Measurements from ENCODE around the gene TAS2R7. TPM values are rescaled to one million over a fixed set of nuclear protein-coding genes. Genes with fewer than 3 reads are reported as not detected.

The TAS2R7 gene
- total and polyA plus RNA-seq, 2 of the 4 experiments (the other 2 are of a cell fraction), result not detected

DNA sequence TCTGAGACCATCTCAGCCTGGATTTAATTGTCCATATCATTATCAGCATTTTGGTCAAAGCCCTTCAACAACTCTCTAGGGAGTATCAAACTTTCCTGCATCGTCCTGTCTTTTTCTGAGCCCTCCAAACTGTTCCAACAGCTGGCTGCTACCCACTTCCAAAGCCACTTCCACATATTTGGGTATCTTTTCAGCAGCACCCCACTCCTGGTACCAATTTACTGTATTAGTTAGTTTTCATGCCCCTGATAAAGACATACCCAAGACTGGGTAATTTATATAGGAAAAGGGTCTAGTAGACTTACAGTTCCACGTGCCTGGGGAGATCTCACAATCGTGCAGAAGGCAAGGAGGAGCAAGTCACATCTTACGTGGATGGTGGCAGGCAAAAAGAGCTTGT lies 46.2 kb downstream of the TAS2R7 start:
- H3K9ac ChIP-seq (ENCODE audit: low read depth, low read length), result no peak overlapping the region
- no CpG with 5 or more reads among the region's 4 CpGs for WGBS, 2 experiments (ENCODE audit: extremely low coverage in 2 of 2, insufficient read length in 1 of 2)

More for the DNA sequence above, 46.2 kb downstream of the TAS2R7 start:
- Histone ChIP-seq H3K4me3 (ENCODE audit: insufficient read depth, low read depth, low read length) (no peak overlapping the region), H3K9me3 (ENCODE audit: control insufficient read depth, insufficient read depth, low read length) (peaks cover 12% of the 10 kb centered on the region; the same call in 1 of the 2 replicates), H3K27me3 (ENCODE audit: control insufficient read depth, insufficient read depth, low read length) (peaks cover 8% of the 10 kb centered on the region; the same call in 1 of the 2 replicates), H3K79me1 (ENCODE audit: low read depth in 1 of 2, low read length in 2 of 2) (no peaks in the 10 kb centered on the region), H4K91ac (ENCODE audit: insufficient read depth, low read depth, low read length) (no peak overlapping the region), H4K8ac (ENCODE audit: low read depth in 2 of 2, low read length in 2 of 2) (no peak overlapping the region), H2BK15ac (ENCODE audit: low read depth, low read length) (no peak overlapping the region), H3K4me2 (ENCODE audit: low read depth, low read length) (no peak overlapping the region), H3K4ac (ENCODE audit: low read depth, low read length) (no peak overlapping the region), H2BK5ac (ENCODE audit: low read depth, low read length, poor library complexity, severe bottlenecking) (no peak overlapping the region), H3K9me1 (ENCODE audit: insufficient read depth, low read length) (no peaks in the 10 kb centered on the region), H3K27ac (ENCODE audit: insufficient read depth, low read length) (no peak overlapping the region), H4K5ac (ENCODE audit: low read depth, low read length) (no peak overlapping the region), H2AFZ (replicated peaks; ENCODE audit: low read length, poor library complexity) (no peak overlapping the region), H2AK9ac (replicated peaks; ENCODE audit: low read depth, low read length, poor library complexity) (no peak overlapping the region), H3K4me1 (ENCODE audit: control insufficient read depth, insufficient read depth, low read length) (no peaks in the 10 kb centered on the region), H4K20me1 (ENCODE audit: insufficient read depth, low read length) (no peaks in the 10 kb centered on the region), H3K14ac (replicated peaks; ENCODE audit: low read depth, low read length) (no peak overlapping the region), H2BK20ac (ENCODE audit: low read depth, low read length) (no peak overlapping the region), H2AK5ac (ENCODE audit: low read depth, low read length) (no peak overlapping the region), H3K56ac (ENCODE audit: extremely low read depth, insufficient read depth, low read length) (no peak overlapping the region), H3K23ac (ENCODE audit: low read depth, low read length) (no peak overlapping the region), H3K18ac (ENCODE audit: low read depth, low read length) (no peak overlapping the region), H2BK120ac (ENCODE audit: low read depth, low read length) (no peak overlapping the region), H3K36me3 (ENCODE audit: control insufficient read depth, insufficient read depth, low read length) (no peaks in the 10 kb centered on the region)
- DNase-seq (no peak), ATAC-seq (ENCODE audit: low read depth) (no peak)
- dilution Hi-C loops (cut with HindIII; ENCODE audit: low sequenced_read_pairs, unreplicated experiment) (no loop called here), in situ Hi-C loops (cut with MboI; ENCODE audit: low sequenced_read_pairs) (no loop called here), intact Hi-C loops (cut with micrococcal nuclease) (no loop called here)
- POLR2A ChIA-PET (ENCODE audit: unreplicated experiment), result no interaction called here
- TF ChIP-seq FOS (IDR thresholded peaks at IDR 0.05; ENCODE audit: low read depth, low read length) (no peak), RAD21 (IDR thresholded peaks at IDR 0.05; ENCODE audit: low read length) (no peak), BHLHE40 (IDR thresholded peaks at IDR 0.05; ENCODE audit: low read depth, low read length) (no peak), RCOR1 (IDR thresholded peaks at IDR 0.05; ENCODE audit: insufficient replicate concordance, low read length) (no peak), MAFK (IDR thresholded peaks at IDR 0.05; ENCODE audit: low read depth, low read length) (no peak), MXI1 (IDR thresholded peaks at IDR 0.05; ENCODE audit: borderline replicate concordance, low read depth, low read length) (no peak), MAZ (IDR thresholded peaks at IDR 0.05; ENCODE audit: borderline replicate concordance, low read depth, low read length) (no peak), SMC3 (IDR thresholded peaks at IDR 0.05; ENCODE audit: low read depth, low read length) (no peak), USF2 (IDR thresholded peaks at IDR 0.05; ENCODE audit: low read depth, low read length) (no peak), NFE2L2 (IDR thresholded peaks at IDR 0.05; ENCODE audit: low read depth, low read length) (no peak), CEBPB (IDR thresholded peaks at IDR 0.05; ENCODE audit: low read depth, low read length) (no peak), RFX5 (IDR thresholded peaks at IDR 0.05; ENCODE audit: low read depth, low read length) (no peak)
- no TSS peak for BruUV-seq (replicated peaks)
- CTCF ChIA-PET, result no interaction called here
